ENCODE results near the gene YJEFN3.

Gene YJEFN3

DNA sequence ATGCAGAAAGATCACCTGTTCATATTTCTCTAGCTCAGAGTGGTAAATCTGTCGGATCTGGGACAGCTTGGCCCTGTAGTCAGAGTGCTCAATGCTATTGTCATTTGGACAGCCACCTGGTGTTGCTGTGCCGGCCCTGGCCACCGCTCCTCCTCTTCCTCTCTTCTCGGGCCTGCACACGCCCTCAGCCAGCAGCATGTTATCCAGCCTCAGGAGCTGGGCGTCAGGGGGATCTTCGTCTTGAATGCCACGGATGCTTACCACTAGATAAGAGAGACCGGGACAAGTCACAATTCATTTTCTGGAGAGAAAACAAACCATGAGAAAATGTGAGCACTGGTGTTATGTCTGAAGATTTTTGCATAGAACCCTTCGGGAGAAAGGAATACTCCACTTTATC is 41.9 kb downstream of the YJEFN3 start:
- no peak for TF ChIP-seq FOXP2 (optimal IDR thresholded peaks at IDR 0.05; ENCODE audit: borderline replicate concordance, extremely low read depth, extremely low read length, insufficient read depth)
- no peak for TF ChIP-seq SIN3A (IDR thresholded peaks at IDR 0.05; ENCODE audit: borderline replicate concordance, insufficient read depth, low read length)
- TF ChIP-seq POLR2AphosphoS5 (IDR thresholded peaks at IDR 0.05; ENCODE audit: low read depth, low read length) = no peak
- TF ChIP-seq, protein P1, sequence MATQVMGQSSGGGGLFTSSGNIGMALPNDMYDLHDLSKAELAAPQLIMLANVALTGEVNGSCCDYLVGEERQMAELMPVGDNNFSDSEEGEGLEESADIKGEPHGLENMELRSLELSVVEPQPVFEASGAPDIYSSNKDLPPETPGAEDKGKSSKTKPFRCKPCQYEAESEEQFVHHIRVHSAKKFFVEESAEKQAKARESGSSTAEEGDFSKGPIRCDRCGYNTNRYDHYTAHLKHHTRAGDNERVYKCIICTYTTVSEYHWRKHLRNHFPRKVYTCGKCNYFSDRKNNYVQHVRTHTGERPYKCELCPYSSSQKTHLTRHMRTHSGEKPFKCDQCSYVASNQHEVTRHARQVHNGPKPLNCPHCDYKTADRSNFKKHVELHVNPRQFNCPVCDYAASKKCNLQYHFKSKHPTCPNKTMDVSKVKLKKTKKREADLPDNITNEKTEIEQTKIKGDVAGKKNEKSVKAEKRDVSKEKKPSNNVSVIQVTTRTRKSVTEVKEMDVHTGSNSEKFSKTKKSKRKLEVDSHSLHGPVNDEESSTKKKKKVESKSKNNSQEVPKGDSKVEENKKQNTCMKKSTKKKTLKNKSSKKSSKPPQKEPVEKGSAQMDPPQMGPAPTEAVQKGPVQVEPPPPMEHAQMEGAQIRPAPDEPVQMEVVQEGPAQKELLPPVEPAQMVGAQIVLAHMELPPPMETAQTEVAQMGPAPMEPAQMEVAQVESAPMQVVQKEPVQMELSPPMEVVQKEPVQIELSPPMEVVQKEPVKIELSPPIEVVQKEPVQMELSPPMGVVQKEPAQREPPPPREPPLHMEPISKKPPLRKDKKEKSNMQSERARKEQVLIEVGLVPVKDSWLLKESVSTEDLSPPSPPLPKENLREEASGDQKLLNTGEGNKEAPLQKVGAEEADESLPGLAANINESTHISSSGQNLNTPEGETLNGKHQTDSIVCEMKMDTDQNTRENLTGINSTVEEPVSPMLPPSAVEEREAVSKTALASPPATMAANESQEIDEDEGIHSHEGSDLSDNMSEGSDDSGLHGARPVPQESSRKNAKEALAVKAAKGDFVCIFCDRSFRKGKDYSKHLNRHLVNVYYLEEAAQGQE (IDR thresholded peaks at IDR 0.05; ENCODE audit: insufficient read depth in 1 of 2, low read depth in 2 of 2, low read length in 2 of 2) = no peak
- TF ChIP-seq TAF1 (IDR thresholded peaks at IDR 0.05; ENCODE audit: borderline replicate concordance, insufficient read depth, low read length) = no peak

DNA sequence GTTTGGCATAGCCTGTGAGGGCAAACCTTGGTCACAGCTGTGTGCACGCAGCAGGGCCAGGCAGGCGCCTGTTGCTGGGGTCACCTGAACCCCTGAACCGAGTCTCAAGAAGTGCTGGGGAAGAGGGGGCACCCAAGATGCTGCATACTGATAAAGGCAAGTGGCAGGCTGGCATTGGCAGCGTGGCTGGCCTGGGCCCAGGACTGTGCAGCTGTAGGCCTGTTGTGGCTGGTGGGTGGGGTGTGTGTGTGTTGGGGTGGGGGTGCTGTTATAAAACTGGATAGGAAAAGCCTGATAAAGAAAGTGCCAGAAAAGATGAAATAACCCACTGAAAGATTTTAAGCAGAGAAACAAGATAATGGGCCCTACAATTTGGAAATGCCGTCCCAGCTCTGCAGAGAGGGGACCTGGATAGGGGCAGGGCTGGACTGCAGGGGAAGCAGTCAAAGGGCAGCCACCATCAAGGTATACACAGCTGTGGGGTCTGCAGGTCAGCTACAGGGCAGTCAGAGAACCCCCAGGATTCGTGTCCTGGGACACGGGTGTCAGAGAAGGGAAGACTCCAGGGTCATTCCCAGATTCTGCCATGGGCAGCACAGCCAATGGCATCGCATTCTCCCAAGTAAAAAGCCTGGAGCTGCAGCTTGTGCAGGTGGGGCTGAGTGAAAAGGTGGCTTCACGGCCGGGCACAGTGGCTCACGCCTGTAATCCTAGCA is 42.5 kb downstream of the YJEFN3 start:
- TF ChIP-seq, protein P1 (IDR thresholded peaks at IDR 0.05; ENCODE audit: insufficient read depth in 1 of 2, low read depth in 2 of 2, low read length in 2 of 2) = no peak
- no peak for TF ChIP-seq SIN3A (IDR thresholded peaks at IDR 0.05; ENCODE audit: borderline replicate concordance, insufficient read depth, low read length)
- TF ChIP-seq POLR2AphosphoS5 (IDR thresholded peaks at IDR 0.05; ENCODE audit: low read depth, low read length) = no peak
- TF ChIP-seq FOXP2 (optimal IDR thresholded peaks at IDR 0.05; ENCODE audit: borderline replicate concordance, extremely low read depth, extremely low read length, insufficient read depth) = no peak
- no peak for TF ChIP-seq TAF1 (IDR thresholded peaks at IDR 0.05; ENCODE audit: borderline replicate concordance, insufficient read depth, low read length)

DNA sequence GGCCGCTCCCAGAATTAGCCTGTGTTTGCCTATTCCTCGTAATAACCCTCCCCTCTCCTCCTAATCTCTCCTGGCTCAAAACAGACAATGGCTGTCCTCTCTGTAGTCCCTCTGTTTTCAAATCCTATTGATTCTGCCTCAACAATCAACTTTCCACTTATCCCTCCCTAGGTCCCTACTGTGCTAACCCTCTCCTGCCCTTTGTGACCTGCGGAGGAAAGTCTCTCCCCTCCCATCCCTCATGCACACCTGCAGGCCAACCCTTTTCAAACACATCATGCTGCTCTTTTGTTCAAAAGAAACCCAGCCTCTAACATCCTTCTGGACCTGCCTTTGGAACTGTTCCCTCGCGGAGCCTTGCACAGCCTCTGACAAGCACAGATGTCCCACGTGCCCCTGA is 46.7 kb downstream of the YJEFN3 start:
- TF ChIP-seq FOXP2 (optimal IDR thresholded peaks at IDR 0.05; ENCODE audit: borderline replicate concordance, extremely low read depth, extremely low read length, insufficient read depth) = no peak
- TF ChIP-seq SIN3A (IDR thresholded peaks at IDR 0.05; ENCODE audit: borderline replicate concordance, insufficient read depth, low read length) = no peak
- TF ChIP-seq, protein P1 (IDR thresholded peaks at IDR 0.05; ENCODE audit: insufficient read depth in 1 of 2, low read depth in 2 of 2, low read length in 2 of 2) = no peak
- TF ChIP-seq TAF1 (IDR thresholded peaks at IDR 0.05; ENCODE audit: borderline replicate concordance, insufficient read depth, low read length) = no peak
- no peak for TF ChIP-seq POLR2AphosphoS5 (IDR thresholded peaks at IDR 0.05; ENCODE audit: low read depth, low read length)

DNA sequence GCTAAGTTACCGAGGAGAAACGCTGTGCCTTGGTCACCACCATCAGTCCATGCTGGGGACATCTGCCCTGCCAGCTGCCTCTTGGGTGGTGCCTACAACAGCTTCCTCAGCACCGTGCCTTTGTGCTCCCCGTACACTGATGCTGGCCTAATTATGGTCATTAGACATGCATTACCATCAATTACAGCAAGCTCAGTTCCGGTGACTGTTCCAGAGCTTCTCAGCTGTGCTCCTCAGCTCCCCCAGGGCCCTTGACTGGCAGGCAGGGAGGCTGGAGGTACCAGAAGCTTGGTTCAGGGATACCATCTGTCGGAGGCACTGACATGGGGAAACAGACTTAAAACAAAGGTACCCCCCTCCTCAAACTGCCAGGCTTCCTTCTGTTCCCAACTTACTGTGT is 49.5 kb downstream of the YJEFN3 start:
- TF ChIP-seq POLR2AphosphoS5 (IDR thresholded peaks at IDR 0.05; ENCODE audit: low read depth, low read length) (no peak), FOXP2 (optimal IDR thresholded peaks at IDR 0.05; ENCODE audit: borderline replicate concordance, extremely low read depth, extremely low read length, insufficient read depth) (no peak), SIN3A (IDR thresholded peaks at IDR 0.05; ENCODE audit: borderline replicate concordance, insufficient read depth, low read length) (no peak), TAF1 (IDR thresholded peaks at IDR 0.05; ENCODE audit: borderline replicate concordance, insufficient read depth, low read length) (no peak)
- TF ChIP-seq, protein P1 (IDR thresholded peaks at IDR 0.05; ENCODE audit: insufficient read depth in 1 of 2, low read depth in 2 of 2, low read length in 2 of 2) = no peak

All from PFSK-1 (cell line).